ENCODE data around the gene DOCK2.

The DOCK2 gene

GRCh38 chr5:169864483-169864882 is 227.4 kb downstream of the DOCK2 start:
- no peak for DNase-seq (ENCODE audit: low read depth)

- DNase-seq (ENCODE audit: low read depth): no peak
Observed at GRCh38 chr5:169867347-169867746, 230.3 kb downstream of the DOCK2 start.

DNA sequence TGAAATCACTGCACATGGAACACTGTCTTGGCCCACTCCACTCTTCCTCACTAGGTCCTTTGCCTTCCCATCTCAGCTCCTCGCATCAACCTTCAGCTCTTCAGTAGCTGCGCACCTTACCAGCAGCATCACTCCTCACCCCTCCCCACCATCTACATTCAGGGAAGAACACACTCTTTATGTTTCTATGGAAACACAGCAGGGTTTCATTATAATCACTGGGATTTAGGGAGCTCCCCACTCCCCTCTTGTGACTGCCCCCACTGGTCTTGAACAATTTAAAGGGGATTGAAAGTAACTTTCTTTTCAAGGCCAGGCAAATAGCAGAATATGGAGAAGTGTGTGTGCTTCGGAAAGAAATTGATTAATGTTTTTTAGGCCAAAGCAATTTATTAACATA is 232.0 kb downstream of the DOCK2 start:
- no peak for DNase-seq (ENCODE audit: low read depth)

DNA sequence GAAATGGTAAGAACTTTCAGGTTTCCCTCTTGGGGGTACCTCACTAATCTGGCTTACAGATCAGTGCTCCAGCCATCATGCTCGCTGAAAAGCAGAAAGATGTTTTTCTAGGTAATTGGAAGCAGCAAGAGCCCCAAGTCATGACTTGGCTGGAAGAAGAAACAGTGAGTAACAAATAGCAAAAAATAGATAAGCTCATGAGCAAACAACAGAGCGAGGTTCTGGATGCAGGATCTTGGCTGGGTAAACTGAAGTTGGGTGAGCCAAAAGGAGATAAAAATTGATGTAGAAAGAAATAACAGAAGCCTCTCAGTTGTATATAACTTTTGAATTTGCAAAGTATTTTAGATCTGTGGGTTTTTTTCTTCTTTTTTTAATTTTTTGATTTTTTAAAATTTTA is 233.1 kb downstream of the DOCK2 start:
- no peak for DNase-seq (ENCODE audit: low read depth)

DNA sequence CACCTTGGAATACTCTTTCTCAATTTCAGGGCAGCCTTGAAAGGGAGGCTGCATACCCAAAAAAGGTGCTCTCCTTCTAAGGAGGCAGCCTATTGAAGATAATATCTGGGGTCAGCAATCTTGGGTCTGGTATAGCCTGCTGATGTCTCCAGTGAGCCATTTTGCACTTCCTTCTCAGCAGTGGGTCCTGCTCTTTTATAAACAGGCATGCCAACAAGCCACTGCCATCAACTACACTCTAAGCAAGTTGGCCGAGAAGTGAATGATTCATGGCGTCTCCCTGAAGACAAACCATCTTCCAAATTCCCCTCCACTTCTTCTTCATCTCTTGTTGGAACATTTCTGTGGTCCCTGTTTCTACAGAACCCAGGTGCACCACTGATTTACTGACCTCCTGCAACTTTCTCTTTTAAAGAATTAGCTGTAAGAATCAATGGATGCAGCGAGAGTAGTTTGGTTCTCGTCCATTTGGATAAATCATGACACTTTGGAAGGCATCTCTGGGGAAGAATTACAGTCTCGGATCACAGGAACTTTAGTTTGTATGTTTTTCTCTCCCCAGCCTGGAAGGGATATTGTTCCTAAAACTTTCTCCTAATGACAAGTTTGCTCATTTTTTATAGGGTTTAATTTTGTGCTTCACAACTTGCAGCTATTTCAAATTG is 234.9 kb downstream of the DOCK2 start:
- DNase-seq (ENCODE audit: low read depth): no peak

GRCh38 chr5:169873642-169874041 is 236.6 kb downstream of the DOCK2 start:
- DNase-seq (ENCODE audit: low read depth): no peak

DNA sequence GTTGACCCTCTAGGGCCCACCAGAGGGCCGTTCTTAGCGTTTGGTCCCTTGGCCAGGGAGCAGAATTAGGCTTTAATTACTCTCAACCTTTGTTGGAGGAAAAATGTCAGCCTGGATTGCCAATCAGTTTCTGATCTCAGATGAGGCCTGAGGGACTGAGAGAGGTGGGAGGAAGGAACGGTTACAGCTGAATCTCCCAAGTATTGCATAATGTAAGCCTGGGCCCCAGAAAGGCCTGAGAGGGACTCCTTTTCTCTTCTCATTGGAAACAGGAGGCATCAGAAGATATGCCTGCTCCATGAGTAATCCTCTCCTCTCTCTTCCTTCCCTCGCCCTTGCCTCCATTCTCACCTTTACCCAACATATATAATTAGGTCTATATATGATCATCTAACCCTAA is 237.5 kb downstream of the DOCK2 start:
- DNase-seq (ENCODE audit: low read depth): no peak

DNA sequence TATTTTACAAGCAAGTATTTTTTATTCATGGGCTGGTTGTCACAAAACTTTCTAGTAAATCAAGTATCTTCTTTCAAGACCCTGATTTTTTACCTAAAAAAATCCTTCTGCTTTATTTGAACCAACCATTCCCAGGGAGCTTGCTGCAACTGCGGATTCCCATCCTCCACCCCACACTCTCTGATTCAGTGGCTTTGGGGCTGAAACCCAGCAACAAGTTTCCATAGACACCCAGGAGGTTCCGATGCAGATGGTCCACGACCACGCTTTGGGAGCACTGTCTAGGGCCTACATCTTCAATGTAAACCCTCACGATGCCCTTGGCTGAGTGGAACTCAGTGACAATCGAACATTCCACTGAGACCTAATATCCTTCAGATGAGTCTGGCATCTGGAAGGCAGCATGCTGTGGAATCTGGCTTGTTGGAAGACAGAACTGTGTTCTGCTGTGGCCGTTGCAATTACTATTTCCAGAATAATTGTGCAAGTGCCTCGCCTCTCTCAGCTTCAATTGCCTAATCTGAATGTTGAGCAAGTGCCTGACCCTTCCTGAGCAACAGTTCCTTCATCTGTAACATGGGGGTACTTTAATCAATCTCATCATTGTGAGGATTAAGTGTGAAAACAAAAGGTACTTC is 238.1 kb downstream of the DOCK2 start:
- DNase-seq (ENCODE audit: low read depth): no peak

DNA sequence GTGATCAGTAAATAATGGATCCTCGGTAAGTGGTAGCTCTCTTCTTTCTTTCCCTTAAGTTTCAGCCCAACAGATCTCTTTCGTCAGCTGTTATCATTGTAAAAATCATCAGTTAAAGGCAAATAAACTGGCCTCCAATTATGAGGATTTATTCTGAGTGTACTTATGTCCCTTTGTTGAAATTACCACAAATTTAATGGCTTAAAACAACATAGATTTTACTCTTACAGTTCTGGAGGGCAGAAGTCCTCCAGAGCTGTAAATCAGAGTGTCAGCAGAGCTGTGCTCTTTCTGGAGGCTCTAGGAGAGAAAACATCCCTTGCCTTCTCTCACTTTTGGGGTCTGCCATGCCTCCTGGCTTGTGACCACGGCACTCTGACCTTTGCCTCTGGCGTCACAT is 238.7 kb downstream of the DOCK2 start:
- no peak for DNase-seq (ENCODE audit: low read depth)

DNA sequence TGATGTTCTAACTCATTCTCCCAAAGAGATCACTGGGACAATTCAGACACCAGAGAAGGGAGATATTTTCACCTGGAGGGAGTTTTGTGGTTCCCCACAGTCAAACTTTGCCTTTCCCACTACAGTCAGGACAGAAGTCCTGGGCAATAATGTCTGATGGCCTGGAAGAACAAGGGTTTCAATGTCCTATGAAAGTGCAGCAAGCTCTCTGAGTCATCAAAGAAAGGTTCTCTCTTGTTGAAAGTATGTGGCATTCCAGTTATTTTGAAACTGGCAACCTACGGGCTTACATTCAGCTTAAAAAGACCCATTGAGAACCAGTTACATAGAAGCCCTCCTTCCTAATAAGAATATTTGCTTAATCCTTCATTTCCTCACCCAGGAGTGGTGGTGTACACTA is 239.3 kb downstream of the DOCK2 start:
- no peak for DNase-seq (ENCODE audit: low read depth)

DNA sequence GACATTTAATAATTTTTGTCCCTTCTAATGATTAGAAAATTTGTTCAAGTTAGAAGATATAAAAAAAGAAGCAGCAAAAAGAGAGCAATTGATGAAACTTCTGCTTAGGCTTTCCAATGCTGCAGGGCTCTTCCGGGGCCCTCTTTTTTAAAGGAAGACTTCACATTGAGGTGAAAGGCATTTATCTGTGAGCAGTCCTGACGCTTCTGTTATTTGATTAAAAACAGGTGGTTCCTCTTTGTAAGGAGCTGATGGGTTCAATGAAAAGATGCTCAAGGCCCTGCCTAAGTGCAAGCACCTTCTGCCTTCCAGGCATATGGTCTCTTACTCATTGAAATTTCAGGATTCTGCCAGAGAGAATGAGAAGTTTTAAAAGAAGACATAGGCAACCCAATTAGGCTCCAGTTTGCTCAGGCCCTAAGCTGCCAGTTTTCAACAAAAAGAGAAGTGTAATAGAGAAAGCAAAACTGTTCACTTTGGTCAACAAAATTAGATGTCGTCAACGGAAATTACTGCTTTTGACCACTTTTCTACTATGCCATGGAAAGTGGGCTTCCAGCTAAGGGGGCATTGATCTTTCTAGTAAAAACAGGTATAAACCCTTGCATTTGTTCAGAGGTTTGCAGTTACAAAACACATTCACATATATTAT is 243.1 kb downstream of the DOCK2 start:
- DNase-seq (ENCODE audit: low read depth): no peak

DNA sequence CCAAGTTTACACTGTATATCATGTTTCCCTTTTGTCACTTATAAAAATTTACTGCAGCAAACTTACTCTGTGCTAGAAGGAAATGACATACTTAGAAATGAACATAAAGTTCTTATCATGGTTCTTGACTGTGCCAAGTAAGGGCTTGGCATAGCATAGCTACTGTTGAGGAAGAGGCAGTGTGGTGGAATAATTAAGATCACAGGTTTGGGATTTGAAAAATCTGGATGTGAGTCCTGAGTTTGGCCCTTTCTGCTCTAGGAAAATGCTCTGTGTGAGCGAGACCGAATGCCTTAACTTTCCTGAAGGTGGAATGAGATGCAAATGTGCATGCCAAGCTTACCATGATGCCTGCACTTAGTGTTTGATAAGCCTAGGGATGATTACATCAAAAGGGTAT is 243.7 kb downstream of the DOCK2 start:
- no peak for DNase-seq (ENCODE audit: low read depth)

- no peak for DNase-seq (ENCODE audit: low read depth)
Observed at GRCh38 chr5:169881702-169882303, 244.7 kb downstream of the DOCK2 start.

GRCh38 chr5:169886033-169886432 is 249.0 kb downstream of the DOCK2 start:
- DNase-seq (ENCODE audit: low read depth): no peak

- no peak for DNase-seq (ENCODE audit: low read depth)
Observed at GRCh38 chr5:169886677-169887076, 249.6 kb downstream of the DOCK2 start.

GRCh38 chr5:169889572-169889971 is 252.5 kb downstream of the DOCK2 start:
- DNase-seq (ENCODE audit: low read depth): no peak

DNA sequence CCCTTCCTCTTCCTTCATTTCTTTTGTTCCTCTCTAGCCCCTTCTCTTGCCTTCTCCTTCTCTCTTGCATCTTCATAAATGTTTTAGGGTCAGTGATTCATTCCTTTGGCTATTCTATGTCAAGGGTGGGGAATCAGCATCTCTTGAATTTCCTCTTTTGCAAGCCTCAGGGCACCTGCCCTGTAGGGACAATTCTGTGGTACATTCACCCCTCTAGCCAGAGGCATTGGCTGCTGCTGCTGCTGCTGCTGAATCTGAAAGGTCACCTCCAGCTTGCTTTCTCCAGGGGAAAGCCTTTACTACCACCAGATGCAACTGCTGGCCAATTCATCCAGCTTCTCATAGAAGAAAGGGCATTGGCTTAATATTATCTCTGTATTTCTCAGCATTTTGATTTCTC is 255.9 kb downstream of the DOCK2 start:
- DNase-seq (ENCODE audit: low read depth): no peak

- DNase-seq (ENCODE audit: low read depth): no peak
Observed at GRCh38 chr5:169893571-169893970, 256.5 kb downstream of the DOCK2 start.

- no peak for DNase-seq (ENCODE audit: low read depth)
Observed at GRCh38 chr5:169895926-169896325, 258.9 kb downstream of the DOCK2 start.

GRCh38 chr5:169897481-169897880 is 260.4 kb downstream of the DOCK2 start:
- DNase-seq (ENCODE audit: low read depth): no peak

DNA sequence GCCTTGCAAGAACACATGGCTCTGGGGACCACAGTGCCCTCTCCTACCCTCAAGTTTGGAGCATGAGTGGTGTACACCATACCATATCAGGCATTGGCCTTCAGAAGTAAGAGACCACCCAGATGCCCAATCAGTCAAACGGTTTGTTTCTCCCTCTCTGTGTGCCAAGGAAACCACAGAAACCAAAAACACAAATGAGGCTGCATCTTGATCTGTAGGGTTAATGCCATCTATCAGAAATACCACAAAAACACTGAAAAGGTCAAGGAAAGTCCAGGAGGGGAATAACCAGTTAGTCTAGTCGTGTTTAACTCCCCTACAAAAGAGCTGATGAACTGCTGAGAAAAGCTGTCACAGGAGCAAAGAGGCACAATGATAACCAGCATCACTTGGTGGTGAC is 264.8 kb downstream of the DOCK2 start:
- DNase-seq (ENCODE audit: low read depth): no peak

DNA sequence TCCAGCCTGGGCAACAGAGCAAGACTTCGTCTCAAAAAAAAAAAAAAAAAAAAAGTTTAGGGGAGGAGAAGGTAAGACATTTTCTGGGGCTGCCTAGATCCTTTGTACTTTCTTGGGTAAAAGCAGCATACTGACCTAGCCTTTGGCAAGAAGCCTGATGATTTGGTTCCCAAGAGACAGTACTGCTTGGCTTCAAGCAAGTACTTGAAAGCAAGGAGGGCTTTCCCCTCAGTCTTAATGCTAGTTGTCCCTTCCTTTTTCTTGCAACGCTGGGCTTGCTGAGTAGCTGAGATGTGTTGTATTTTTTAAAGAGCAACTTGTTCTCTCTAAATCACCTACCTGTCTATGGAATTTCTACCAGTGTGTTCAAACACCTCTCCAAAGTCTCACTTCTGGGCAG is 267.0 kb downstream of the DOCK2 start:
- DNase-seq (ENCODE audit: low read depth): no peak

GRCh38 chr5:169904508-169904907 is 267.4 kb downstream of the DOCK2 start:
- DNase-seq (ENCODE audit: low read depth): no peak
